Adrenal gland (tissue), 5 donors: ENCODE data around the gene UBE2B.

Experiments used
- POLR2A ChIP-seq, 2 donors: fragments of 450-650 bp; IDR thresholded peaks; one replicate each; pipeline ENCODE4 v1.6.1; 2017; ENCODE audit warnings: antibody characterized with exemption in 2 of 2, mild to moderate bottlenecking in 2 of 2, moderate library complexity in 1 of 2
- TF ChIP-seq, protein P1 (sequence below), 6 experiments: fragments of 450-650 bp in 4 of 6; fragments of 200-600 bp in 2 of 6; sonication (generic) in 1 of 6; IDR thresholded peaks; 1 replicate in 5 of 6; 2 replicates in 1 of 6; pipeline versions ENCODE4 v1.5.1 to v1.8.0; 2016 to 2021; ENCODE audit warnings: antibody characterized with exemption in 6 of 6, mild to moderate bottlenecking in 2 of 6, moderate library complexity in 1 of 6
- donor health status: DM: no; HTN: no; CAD: no.

- no peak for TF ChIP-seq POLR2A (IDR thresholded peaks at IDR 0.05)
- TF ChIP-seq, protein P1, sequence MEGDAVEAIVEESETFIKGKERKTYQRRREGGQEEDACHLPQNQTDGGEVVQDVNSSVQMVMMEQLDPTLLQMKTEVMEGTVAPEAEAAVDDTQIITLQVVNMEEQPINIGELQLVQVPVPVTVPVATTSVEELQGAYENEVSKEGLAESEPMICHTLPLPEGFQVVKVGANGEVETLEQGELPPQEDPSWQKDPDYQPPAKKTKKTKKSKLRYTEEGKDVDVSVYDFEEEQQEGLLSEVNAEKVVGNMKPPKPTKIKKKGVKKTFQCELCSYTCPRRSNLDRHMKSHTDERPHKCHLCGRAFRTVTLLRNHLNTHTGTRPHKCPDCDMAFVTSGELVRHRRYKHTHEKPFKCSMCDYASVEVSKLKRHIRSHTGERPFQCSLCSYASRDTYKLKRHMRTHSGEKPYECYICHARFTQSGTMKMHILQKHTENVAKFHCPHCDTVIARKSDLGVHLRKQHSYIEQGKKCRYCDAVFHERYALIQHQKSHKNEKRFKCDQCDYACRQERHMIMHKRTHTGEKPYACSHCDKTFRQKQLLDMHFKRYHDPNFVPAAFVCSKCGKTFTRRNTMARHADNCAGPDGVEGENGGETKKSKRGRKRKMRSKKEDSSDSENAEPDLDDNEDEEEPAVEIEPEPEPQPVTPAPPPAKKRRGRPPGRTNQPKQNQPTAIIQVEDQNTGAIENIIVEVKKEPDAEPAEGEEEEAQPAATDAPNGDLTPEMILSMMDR (IDR thresholded peaks at IDR 0.05), result no peak
Observed at GRCh38 chr5:134437847-134438581, 66.6 kb downstream of the UBE2B start.
